ENCODE measurements around the gene GPR156.

Gene GPR156

GRCh38 chr3:120264963-120265362, 20.1 kb downstream of the GPR156 start:
- Histone ChIP-seq H3F3A (ENCODE audit: insufficient read depth, low read length) (no peaks in the 10 kb centered on the region), H4K20me1 (ENCODE audit: insufficient read depth, low read length) (no peaks in the 10 kb centered on the region), H3K9me3 (ENCODE audit: low read length) (no peaks in the 10 kb centered on the region), H3K4me3 (ENCODE audit: low read depth, low read length, poor library complexity, severe bottlenecking) (no peak overlapping the region), H3K9ac (ENCODE audit: low read length) (no peak overlapping the region), H3K4me1 (ENCODE audit: insufficient read depth, low read length, severe bottlenecking) (no peaks in the 10 kb centered on the region), H3K79me2 (ENCODE audit: insufficient read depth, low read length) (no peaks in the 10 kb centered on the region), H3K27ac (ENCODE audit: low read depth, low read length, poor library complexity, severe bottlenecking) (no peak overlapping the region), H3K36me3 (ENCODE audit: insufficient read depth, low read length) (no peaks in the 10 kb centered on the region), H3K27me3 (ENCODE audit: insufficient read depth, low read length) (no peaks in the 10 kb centered on the region), H3K4me2 (ENCODE audit: low read length) (no peak overlapping the region), H2AFZ (ENCODE audit: low read length) (no peak overlapping the region), H3K9me2 (ENCODE audit: low read depth, low read length) (no peaks in the 10 kb centered on the region)
- no peak for TF ChIP-seq CTCF (IDR thresholded peaks at IDR 0.05; ENCODE audit: low read length)
- no peak for TF ChIP-seq EZH2 (IDR thresholded peaks at IDR 0.05; ENCODE audit: borderline replicate concordance, low read length)

GRCh38 chr3:120263792-120264191, 21.2 kb downstream of the GPR156 start:
- no peak for TF ChIP-seq EZH2 (IDR thresholded peaks at IDR 0.05; ENCODE audit: borderline replicate concordance, low read length)
- TF ChIP-seq CTCF (IDR thresholded peaks at IDR 0.05; ENCODE audit: low read length), result no peak
- no peak overlapping the region for H3K27ac ChIP-seq (ENCODE audit: low read depth, low read length, poor library complexity, severe bottlenecking)
- no peaks in the 10 kb centered on the region for H3K9me2 ChIP-seq (ENCODE audit: low read depth, low read length)
- no peaks in the 10 kb centered on the region for H3K9me3 ChIP-seq (ENCODE audit: low read length)
- no peak overlapping the region for H3K4me3 ChIP-seq (ENCODE audit: low read depth, low read length, poor library complexity, severe bottlenecking)
- no peaks in the 10 kb centered on the region for H3K36me3 ChIP-seq (ENCODE audit: insufficient read depth, low read length)
- H3K79me2 ChIP-seq (ENCODE audit: insufficient read depth, low read length), result no peaks in the 10 kb centered on the region
- no peak overlapping the region for H3K4me2 ChIP-seq (ENCODE audit: low read length)
- no peaks in the 10 kb centered on the region for H4K20me1 ChIP-seq (ENCODE audit: insufficient read depth, low read length)
- no peaks in the 10 kb centered on the region for H3K27me3 ChIP-seq (ENCODE audit: insufficient read depth, low read length)
- no peak overlapping the region for H3K9ac ChIP-seq (ENCODE audit: low read length)
- no peaks in the 10 kb centered on the region for H3K4me1 ChIP-seq (ENCODE audit: insufficient read depth, low read length, severe bottlenecking)
- no peaks in the 10 kb centered on the region for H3F3A ChIP-seq (ENCODE audit: insufficient read depth, low read length)
- no peak overlapping the region for H2AFZ ChIP-seq (ENCODE audit: low read length)

- Histone ChIP-seq H3K79me2 (ENCODE audit: insufficient read depth, low read length) (no peaks in the 10 kb centered on the region), H3K9me2 (ENCODE audit: low read depth, low read length) (no peaks in the 10 kb centered on the region), H3K9ac (ENCODE audit: low read length) (no peak overlapping the region), H3K4me1 (ENCODE audit: insufficient read depth, low read length, severe bottlenecking) (no peaks in the 10 kb centered on the region), H2AFZ (ENCODE audit: low read length) (no peak overlapping the region), H4K20me1 (ENCODE audit: insufficient read depth, low read length) (no peaks in the 10 kb centered on the region), H3K27me3 (ENCODE audit: insufficient read depth, low read length) (no peaks in the 10 kb centered on the region), H3F3A (ENCODE audit: insufficient read depth, low read length) (no peaks in the 10 kb centered on the region), H3K4me2 (ENCODE audit: low read length) (no peak overlapping the region), H3K9me3 (ENCODE audit: low read length) (peaks cover 4% of the 10 kb centered on the region; the same call in 1 of the 2 replicates), H3K4me3 (ENCODE audit: low read depth, low read length, poor library complexity, severe bottlenecking) (no peak overlapping the region), H3K27ac (ENCODE audit: low read depth, low read length, poor library complexity, severe bottlenecking) (no peak overlapping the region), H3K36me3 (ENCODE audit: insufficient read depth, low read length) (no peaks in the 10 kb centered on the region)
- TF ChIP-seq EZH2 (IDR thresholded peaks at IDR 0.05; ENCODE audit: borderline replicate concordance, low read length) (no peak), CTCF (IDR thresholded peaks at IDR 0.05; ENCODE audit: low read length) (no peak)
These were observed 27.0 kb downstream of the GPR156 start for GRCh38 chr3:120258009-120258408.

All from OCI-LY1 (cell line).